HEK293 (cell line): ENCODE data around the gene PANX2.

Experiments
- CTCF ChIA-PET: fragments of 350-600 bp; formaldehyde crosslinking; extraction: SDS; loops from one replicate; lab custom pipeline; 2021; ENCODE audit warnings: antibody characterized with exemption; lab: Yijun Ruan, JAX
- POLR2A ChIA-PET: fragments of 300-600 bp; formaldehyde crosslinking; extraction: SDS; loops from one replicate; lab custom pipeline; 2020; ENCODE audit warnings: antibody characterized with exemption, inconsistent platforms; lab: Yijun Ruan, JAX
- H3K27ac ChIP-seq: fragments of 200-500 bp; sonication (Bioruptor generic); 2 replicates; pipeline ENCODE4 v1.5.1; 2014; ENCODE audit warnings: low read depth, low read length, control low read depth, inconsistent platforms; ENCODE audit errors: extremely low read depth
- H3K36me3 ChIP-seq, 2 experiments: fragments of 200-500 bp in 1 of 2; sonication (Bioruptor generic) in 1 of 2; 1 replicate in 1 of 2; 2 replicates in 1 of 2; pipeline ENCODE4 v1.5.1; 2014 to 2017; ENCODE audit warnings: inconsistent platforms in 2 of 2, low read length in 2 of 2; ENCODE audit not compliant: control insufficient read depth in 2 of 2, insufficient read depth in 1 of 2
- H3K4me1 ChIP-seq: fragments of 200-500 bp; sonication (Bioruptor generic); 2 replicates; pipeline ENCODE4 v1.5.1; 2014; ENCODE audit warnings: mild to moderate bottlenecking, low read length, inconsistent platforms; ENCODE audit not compliant: control insufficient read depth, insufficient read depth
- H3K4me3 ChIP-seq: 2 replicates; pipeline ENCODE4 v1.5.1; 2011; ENCODE audit warnings: low read depth, mild to moderate bottlenecking, control low read depth, low read length, moderate library complexity
- H3K9me3 ChIP-seq: fragments of 200-500 bp; sonication (Bioruptor generic); 2 replicates; pipeline ENCODE4 v1.5.1; 2014; ENCODE audit warnings: low read depth, low read length, inconsistent platforms; ENCODE audit not compliant: control insufficient read depth, insufficient read depth
- EGR2 ChIP-seq: fragments of 450-650 bp; formaldehyde crosslinking; IDR thresholded peaks from 2 replicates; pipeline ENCODE4 v1.5.1; 2016; ENCODE audit warnings: low read depth, missing biosample characterization, missing genetic modification characterization
- HOXA7 ChIP-seq: sonication (generic); formaldehyde crosslinking; IDR thresholded peaks from 2 replicates; pipeline ENCODE4 v1.8.1; 2022; ENCODE audit warnings: missing genetic modification reagents, borderline replicate concordance
- PRDM4 ChIP-seq: fragments of 450-650 bp; formaldehyde crosslinking; IDR thresholded peaks from 2 replicates; pipeline ENCODE4 v1.5.1; 2017; ENCODE audit warnings: missing biosample characterization, missing genetic modification characterization
- SALL2 ChIP-seq: fragments of 450-650 bp; formaldehyde crosslinking; IDR thresholded peaks from 2 replicates; pipeline ENCODE4 v1.5.0; 2017; ENCODE audit warnings: missing biosample characterization, mild to moderate bottlenecking, missing genetic modification characterization, borderline replicate concordance
- YY1 ChIP-seq: fragments of 450-650 bp; formaldehyde crosslinking; IDR thresholded peaks from 2 replicates; pipeline ENCODE4 v1.5.1; 2018; ENCODE audit warnings: missing biosample characterization, missing genetic modification characterization
- ZEB2 ChIP-seq: fragments of 450-650 bp; formaldehyde crosslinking; IDR thresholded peaks from 2 replicates; pipeline ENCODE4 v1.5.1; 2016; ENCODE audit warnings: missing biosample characterization, missing genetic modification characterization
- ZFHX2 ChIP-seq: fragments of 450-650 bp; formaldehyde crosslinking; conservative IDR thresholded peaks from 2 replicates; pipeline ENCODE4 v1.5.1; 2016; ENCODE audit warnings: missing biosample characterization, missing genetic modification characterization
- ZFP69B ChIP-seq: fragments of 450-650 bp; formaldehyde crosslinking; IDR thresholded peaks from 2 replicates; pipeline ENCODE4 v1.5.1; 2016; ENCODE audit warnings: missing biosample characterization, missing genetic modification characterization
- ZNF114 ChIP-seq: fragments of 450-650 bp; formaldehyde crosslinking; IDR thresholded peaks from 2 replicates; pipeline ENCODE4 v1.5.0; 2017; ENCODE audit warnings: missing biosample characterization, missing genetic modification characterization
- ZNF132 ChIP-seq: fragments of 450-650 bp; formaldehyde crosslinking; IDR thresholded peaks from 2 replicates; pipeline ENCODE4 v1.5.1; 2017; ENCODE audit warnings: missing biosample characterization, missing genetic modification characterization, borderline replicate concordance
- ZNF133 ChIP-seq: fragments of 450-650 bp; formaldehyde crosslinking; IDR thresholded peaks from 2 replicates; pipeline ENCODE4 v1.5.1; 2016; ENCODE audit warnings: missing biosample characterization, missing genetic modification characterization
- ZNF138 ChIP-seq: fragments of 450-650 bp; formaldehyde crosslinking; IDR thresholded peaks from 2 replicates; pipeline ENCODE4 v1.5.1; 2016; ENCODE audit warnings: missing biosample characterization, missing genetic modification characterization, borderline replicate concordance
- ZNF169 ChIP-seq: fragments of 450-650 bp; formaldehyde crosslinking; IDR thresholded peaks from 2 replicates; pipeline ENCODE4 v1.5.1; 2016; ENCODE audit warnings: missing biosample characterization, missing genetic modification characterization
- ZNF2 ChIP-seq: fragments of 450-650 bp; formaldehyde crosslinking; IDR thresholded peaks from 2 replicates; pipeline ENCODE4 v1.5.1; 2016; ENCODE audit warnings: missing biosample characterization, missing genetic modification characterization
- ZNF211 ChIP-seq: fragments of 450-650 bp; formaldehyde crosslinking; IDR thresholded peaks from 2 replicates; pipeline ENCODE4 v1.5.1; 2016; ENCODE audit warnings: low read depth, missing biosample characterization, missing genetic modification characterization
- ZNF239 ChIP-seq: fragments of 450-650 bp; formaldehyde crosslinking; IDR thresholded peaks from 2 replicates; pipeline ENCODE4 v1.5.1; 2016; ENCODE audit warnings: missing biosample characterization, missing genetic modification characterization
- ZNF266 ChIP-seq: fragments of 450-650 bp; formaldehyde crosslinking; IDR thresholded peaks from 2 replicates; pipeline ENCODE4 v1.5.1; 2016; ENCODE audit warnings: missing biosample characterization, missing genetic modification characterization, low read depth
- ZNF302 ChIP-seq: fragments of 450-650 bp; formaldehyde crosslinking; IDR thresholded peaks from 2 replicates; pipeline ENCODE4 v1.5.1; 2016; ENCODE audit warnings: missing biosample characterization, missing genetic modification characterization, low read depth
- ZNF335 ChIP-seq: fragments of 450-650 bp; formaldehyde crosslinking; conservative IDR thresholded peaks from 2 replicates; pipeline ENCODE4 v1.5.1; 2016; ENCODE audit warnings: missing biosample characterization, missing genetic modification characterization
- ZNF341 ChIP-seq: fragments of 450-650 bp; formaldehyde crosslinking; IDR thresholded peaks from 2 replicates; pipeline ENCODE4; 2016; ENCODE audit warnings: low read depth, missing biosample characterization, missing genetic modification characterization
- ZNF391 ChIP-seq: fragments of 450-650 bp; formaldehyde crosslinking; IDR thresholded peaks from 2 replicates; pipeline ENCODE4 v1.5.1; 2016; ENCODE audit warnings: low read depth, missing biosample characterization, missing genetic modification characterization, borderline replicate concordance
- ZNF423 ChIP-seq: fragments of 450-650 bp; formaldehyde crosslinking; IDR thresholded peaks from 2 replicates; pipeline ENCODE4 v1.5.1; 2016; ENCODE audit warnings: missing biosample characterization, missing genetic modification characterization
- ZNF473 ChIP-seq: fragments of 450-650 bp; formaldehyde crosslinking; IDR thresholded peaks from 2 replicates; pipeline ENCODE4 v1.5.1; 2017; ENCODE audit warnings: missing biosample characterization, missing genetic modification characterization
- ZNF514 ChIP-seq: fragments of 450-650 bp; formaldehyde crosslinking; IDR thresholded peaks from 2 replicates; pipeline ENCODE4 v1.5.1; 2016; ENCODE audit warnings: missing biosample characterization, missing genetic modification characterization
- ZNF544 ChIP-seq: fragments of 450-650 bp; formaldehyde crosslinking; IDR thresholded peaks from 2 replicates; pipeline ENCODE4 v1.5.0; 2017; ENCODE audit warnings: missing biosample characterization, missing genetic modification characterization
- ZNF548 ChIP-seq: fragments of 450-650 bp; formaldehyde crosslinking; IDR thresholded peaks from 2 replicates; pipeline ENCODE4 v1.5.1; 2016; ENCODE audit warnings: missing biosample characterization, missing genetic modification characterization
- ZNF837 ChIP-seq: fragments of 450-650 bp; formaldehyde crosslinking; IDR thresholded peaks from 2 replicates; pipeline ENCODE4 v1.5.1; 2016; ENCODE audit warnings: missing biosample characterization, missing genetic modification characterization
- ZSCAN30 ChIP-seq: fragments of 450-650 bp; IDR thresholded peaks from 2 replicates; pipeline ENCODE4 v1.5.1; 2018; ENCODE audit warnings: missing biosample characterization, mild to moderate bottlenecking, missing genetic modification characterization, moderate library complexity
- TF ChIP-seq, protein P1 (sequence below): fragments of 450-650 bp; formaldehyde crosslinking; IDR thresholded peaks from 2 replicates; pipeline ENCODE4 v1.5.1; 2016; ENCODE audit warnings: missing biosample characterization, missing genetic modification characterization

PANX2 gene

DNA sequence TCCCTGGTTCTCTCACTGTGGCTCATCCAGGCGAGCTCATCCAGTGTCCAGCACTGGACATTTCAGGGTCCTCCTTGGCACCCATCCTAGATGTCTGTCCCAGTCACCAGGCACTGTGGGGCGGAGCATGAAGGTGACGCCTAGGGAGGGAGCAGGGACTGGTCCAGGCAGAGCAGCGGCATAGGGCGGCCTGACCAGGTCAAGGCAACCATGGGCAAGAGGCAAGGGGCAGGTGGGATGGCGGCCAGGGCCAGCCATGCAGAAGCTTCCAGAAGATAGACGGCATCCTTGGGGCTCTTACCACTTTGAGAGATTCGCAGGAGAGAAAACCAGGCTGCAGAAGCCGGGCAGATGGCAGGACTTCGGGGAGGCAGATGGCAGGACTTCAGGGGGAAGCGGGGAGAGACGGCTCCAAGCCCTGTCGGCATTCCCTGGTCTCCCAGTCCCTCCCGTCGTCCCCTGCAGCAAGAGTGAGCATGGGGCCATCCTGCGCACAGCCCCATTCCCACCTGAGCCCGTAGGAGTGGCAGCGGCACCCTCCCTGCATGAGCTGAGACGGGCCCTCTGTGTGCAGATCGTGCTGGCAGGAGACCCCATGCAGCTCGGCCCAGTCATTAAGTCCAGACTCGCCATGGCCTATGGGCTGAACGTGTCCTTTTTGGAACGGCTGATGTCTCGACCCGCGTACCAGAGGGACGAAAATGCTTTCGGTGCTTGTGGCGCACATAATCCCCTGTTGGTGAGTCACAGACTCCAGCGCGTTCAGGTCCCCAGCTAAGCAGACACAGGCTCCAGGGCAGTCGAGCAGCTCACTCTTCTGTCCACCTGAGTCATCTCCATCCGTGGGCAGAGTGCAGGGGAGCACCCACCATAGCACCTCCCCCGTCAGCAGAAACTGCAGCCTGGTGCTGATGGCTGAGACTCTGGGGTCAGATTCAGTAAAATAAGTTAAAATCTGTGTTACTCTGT lies 20.1 kb upstream of the PANX2 start:
- H3K9me3 ChIP-seq = no peaks in the 10 kb centered on the region
- H3K27ac ChIP-seq = no peak overlapping the region
- no peaks in the 10 kb centered on the region for H3K36me3 ChIP-seq
- CTCF ChIA-PET = interaction anchor here (1.0 to 3.6 kb wide), 11 partner anchors 7 to 220 kb away, joined by 3 to 24 read pairs (median 6); no protein-coding TSS in a partner anchor
- POLR2A ChIA-PET = interaction anchor here (1.9 kb wide), 1 partner anchor 40 kb away, joined by 4 read pairs; no protein-coding TSS in a partner anchor
- no peak overlapping the region for H3K4me3 ChIP-seq
- no peak for TF ChIP-seq ZNF2
- no peak for TF ChIP-seq ZNF133 (tag by site-specific recombination)
- TF ChIP-seq EGR2 (tag by site-specific recombination) = peak; percentile 78
- TF ChIP-seq PRDM4 (tag by site-specific recombination) = no peak
- TF ChIP-seq, protein P1, sequence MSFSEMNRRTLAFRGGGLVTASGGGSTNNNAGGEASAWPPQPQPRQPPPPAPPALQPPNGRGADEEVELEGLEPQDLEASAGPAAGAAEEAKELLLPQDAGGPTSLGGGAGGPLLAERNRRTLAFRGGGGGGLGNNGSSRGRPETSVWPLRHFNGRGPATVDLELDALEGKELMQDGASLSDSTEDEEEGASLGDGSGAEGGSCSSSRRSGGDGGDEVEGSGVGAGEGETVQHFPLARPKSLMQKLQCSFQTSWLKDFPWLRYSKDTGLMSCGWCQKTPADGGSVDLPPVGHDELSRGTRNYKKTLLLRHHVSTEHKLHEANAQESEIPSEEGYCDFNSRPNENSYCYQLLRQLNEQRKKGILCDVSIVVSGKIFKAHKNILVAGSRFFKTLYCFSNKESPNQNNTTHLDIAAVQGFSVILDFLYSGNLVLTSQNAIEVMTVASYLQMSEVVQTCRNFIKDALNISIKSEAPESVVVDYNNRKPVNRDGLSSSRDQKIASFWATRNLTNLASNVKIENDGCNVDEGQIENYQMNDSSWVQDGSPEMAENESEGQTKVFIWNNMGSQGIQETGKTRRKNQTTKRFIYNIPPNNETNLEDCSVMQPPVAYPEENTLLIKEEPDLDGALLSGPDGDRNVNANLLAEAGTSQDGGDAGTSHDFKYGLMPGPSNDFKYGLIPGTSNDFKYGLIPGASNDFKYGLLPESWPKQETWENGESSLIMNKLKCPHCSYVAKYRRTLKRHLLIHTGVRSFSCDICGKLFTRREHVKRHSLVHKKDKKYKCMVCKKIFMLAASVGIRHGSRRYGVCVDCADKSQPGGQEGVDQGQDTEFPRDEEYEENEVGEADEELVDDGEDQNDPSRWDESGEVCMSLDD (tag by site-specific recombination) = no peak
- TF ChIP-seq ZNF114 (tag by site-specific recombination) = no peak
- no peak for TF ChIP-seq HOXA7 (CRISPR knock-in tag)
- no peak for TF ChIP-seq ZNF239
- no peak for TF ChIP-seq ZEB2 (tag by site-specific recombination)
- no peak for TF ChIP-seq ZNF335 (tag by site-specific recombination)
- TF ChIP-seq ZNF473 = no peak
- TF ChIP-seq ZNF266 (tag by site-specific recombination) = no peak
- no peak for TF ChIP-seq ZNF423 (tag by site-specific recombination)
- TF ChIP-seq ZSCAN30 (tag by site-specific recombination) = no peak
- TF ChIP-seq ZNF391 = no peak
- peak; percentile 77 for TF ChIP-seq ZFHX2 (tag by site-specific recombination)
- H3K4me1 ChIP-seq = no peaks in the 10 kb centered on the region

- Histone ChIP-seq H3K4me1 (no peaks in the 10 kb centered on the region), H3K4me3 (no peak overlapping the region), H3K27ac (no peak overlapping the region), H3K9me3 (no peaks in the 10 kb centered on the region), H3K36me3 (no peaks in the 10 kb centered on the region)
- TF ChIP-seq ZNF548 (no peak), ZEB2 (tag by site-specific recombination) (no peak), ZNF132 (tag by site-specific recombination) (no peak), ZNF133 (tag by site-specific recombination) (no peak), ZNF544 (tag by site-specific recombination) (no peak), ZNF211 (tag by site-specific recombination) (no peak), ZNF837 (tag by site-specific recombination) (no peak), ZFP69B (tag by site-specific recombination) (no peak), YY1 (tag by site-specific recombination) (no peak), ZNF138 (tag by site-specific recombination) (no peak), ZNF341 (no peak), ZNF114 (tag by site-specific recombination) (no peak), ZNF169 (tag by site-specific recombination) (no peak), SALL2 (tag by site-specific recombination) (no peak), ZNF514 (tag by site-specific recombination) (no peak), ZNF302 (no peak)
- CTCF ChIA-PET = interaction anchor here (0.6 to 3.6 kb wide), 4 partner anchors 57 to 541 kb away, joined by 3 to 24 read pairs (median 5); no protein-coding TSS in a partner anchor
- POLR2A ChIA-PET = interaction anchor here (1.9 kb wide), 1 partner anchor 39 kb away, joined by 4 read pairs; no protein-coding TSS in a partner anchor
Measured at GRCh38 chr22:50151571-50152537, 18.7 kb upstream of the PANX2 start.
